NCI-H345 treated with DMSO at 0.1 percent for 48 hours (cell line): ENCODE measurements around the gene CDCA8.
"Not testable (repeated sequence)": the region's sequence is repeated elsewhere in the genome, so short reads cannot be mapped to it uniquely, and the experiment has no call there.

ENCODE experiments used
- DNase-seq: peaks from one replicate; lab custom pipeline; 2025; ENCODE audit not compliant: unreplicated experiment; lab: John Stamatoyannopoulos, UW

Gene CDCA8

GRCh38 chr1:37672136-37672870 is 20.0 kb upstream of the CDCA8 start:
- no peak for DNase-seq

- DNase-seq, result no peak
These were observed 18.4 kb upstream of the CDCA8 start for GRCh38 chr1:37673920-37674319.

DNA sequence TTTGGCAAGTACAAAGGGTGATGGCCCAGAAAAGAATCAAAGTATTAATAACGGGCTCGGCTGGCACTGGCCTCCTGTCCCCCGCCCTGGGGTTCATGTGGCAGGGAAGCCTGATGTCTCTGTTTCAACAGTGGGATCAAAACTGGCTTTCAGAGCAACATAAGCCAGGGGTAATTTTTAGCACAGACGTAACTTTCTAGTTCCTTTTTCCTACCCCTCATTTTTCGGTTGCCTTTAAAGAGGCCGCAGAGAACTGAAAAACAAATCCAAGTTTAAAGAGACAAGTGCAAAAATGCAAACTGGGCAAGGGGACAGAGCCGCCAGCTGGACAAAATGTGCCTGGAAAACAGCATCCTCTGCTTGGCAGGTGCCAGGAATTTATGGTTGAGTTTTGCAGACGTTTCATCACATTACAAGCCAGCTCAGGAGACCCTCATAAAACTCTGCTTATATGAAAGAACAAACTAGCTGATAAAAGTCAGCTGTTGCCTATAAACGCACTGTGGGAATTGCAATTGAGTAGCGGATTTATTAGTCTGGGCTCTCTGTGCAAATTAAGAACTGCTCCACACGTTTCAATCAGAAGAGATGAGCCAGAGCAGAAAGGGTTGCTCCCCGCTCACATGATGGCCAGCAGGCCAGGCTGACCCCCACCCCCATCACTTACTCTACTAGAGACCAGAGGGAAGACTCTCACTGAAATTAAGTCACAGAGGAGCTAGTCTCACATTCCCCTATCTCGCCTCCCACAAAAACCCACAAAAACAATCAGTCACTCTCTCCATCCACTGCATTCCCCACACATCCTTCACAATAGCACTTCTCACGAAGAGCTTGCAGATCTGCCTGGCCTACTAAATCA is 15.8 kb upstream of the CDCA8 start:
- DNase-seq, result no peak

- DNase-seq, result no peak
These were observed 15.2 kb upstream of the CDCA8 start for GRCh38 chr1:37677143-37677439.

GRCh38 chr1:37677808-37678207 is 14.5 kb upstream of the CDCA8 start:
- DNase-seq, result no peak

GRCh38 chr1:37680933-37681332 is 11.4 kb upstream of the CDCA8 start:
- DNase-seq, result no peak

DNA sequence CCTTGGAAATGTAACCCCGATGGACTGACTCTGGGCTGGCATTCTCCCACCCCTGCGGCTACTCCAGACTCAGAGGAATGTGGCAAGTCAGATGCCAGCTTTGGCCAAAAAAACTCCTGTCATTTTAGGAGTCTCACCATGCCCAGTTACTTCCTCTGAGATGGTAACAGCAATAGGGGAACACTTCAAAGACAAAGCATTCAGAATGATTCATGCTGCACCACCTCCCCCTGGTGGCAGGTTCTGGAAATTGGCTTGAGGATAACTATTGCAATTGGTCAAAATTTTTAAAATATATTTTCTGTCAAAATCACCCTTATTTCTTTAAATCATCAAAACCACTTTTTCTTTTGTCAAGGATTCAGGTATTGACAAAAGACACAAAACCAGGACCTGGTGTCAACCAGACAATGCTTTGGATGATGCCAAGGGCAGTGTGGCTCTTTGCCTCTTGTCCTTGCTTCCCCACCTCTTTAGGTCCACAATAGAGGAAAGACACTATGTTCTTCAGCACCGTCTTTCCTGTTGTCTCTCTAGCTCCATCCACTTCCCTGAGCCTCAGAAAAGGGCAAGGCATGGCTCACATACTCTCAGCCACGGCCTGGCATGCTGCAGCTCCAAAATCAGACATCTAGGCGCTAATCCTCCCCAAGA is 9.9 kb upstream of the CDCA8 start:
- peak; percentile 24 for DNase-seq

GRCh38 chr1:37684182-37684581 is 8.1 kb upstream of the CDCA8 start:
- not testable (repeated sequence) for DNase-seq

DNA sequence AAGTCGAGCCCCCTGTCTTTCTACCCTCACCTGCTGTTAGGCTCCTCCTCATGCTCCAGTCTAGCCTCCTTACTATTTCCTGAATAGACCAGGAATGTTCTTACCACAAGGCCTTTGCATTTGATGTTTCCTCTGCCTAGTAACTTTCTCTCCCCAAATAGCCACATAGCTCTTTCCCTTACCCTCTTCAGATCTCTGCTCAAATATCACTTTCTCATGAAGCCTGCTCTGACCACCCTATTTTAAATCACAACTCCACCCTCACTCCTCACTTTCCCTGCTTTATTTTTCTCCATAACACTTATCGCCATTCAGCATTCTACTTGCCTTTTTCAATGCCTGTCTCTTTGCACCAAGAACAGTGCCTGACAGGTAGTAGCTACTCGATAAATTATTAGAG is 6.6 kb upstream of the CDCA8 start:
- no peak for DNase-seq

- not testable (repeated sequence) for DNase-seq
These were observed 4.6 kb upstream of the CDCA8 start for GRCh38 chr1:37687764-37688163.

- no peak for DNase-seq
These were observed 3.4 kb upstream of the CDCA8 start for GRCh38 chr1:37688926-37689325.

- DNase-seq, result no peak
These were observed 729 bp upstream of the CDCA8 start for GRCh38 chr1:37691497-37692077.

- DNase-seq, result no peak
These were observed 489 bp downstream of the CDCA8 start for GRCh38 chr1:37692834-37693175.

GRCh38 chr1:37697090-37697489 is 4.8 kb downstream of the CDCA8 start:
- DNase-seq, result no peak

GRCh38 chr1:37697737-37698136 is 5.4 kb downstream of the CDCA8 start:
- DNase-seq, result no peak

GRCh38 chr1:37699147-37699546 is 6.8 kb downstream of the CDCA8 start:
- DNase-seq, result no peak

GRCh38 chr1:37701051-37701450 is 8.7 kb downstream of the CDCA8 start:
- DNase-seq, result no peak

DNA sequence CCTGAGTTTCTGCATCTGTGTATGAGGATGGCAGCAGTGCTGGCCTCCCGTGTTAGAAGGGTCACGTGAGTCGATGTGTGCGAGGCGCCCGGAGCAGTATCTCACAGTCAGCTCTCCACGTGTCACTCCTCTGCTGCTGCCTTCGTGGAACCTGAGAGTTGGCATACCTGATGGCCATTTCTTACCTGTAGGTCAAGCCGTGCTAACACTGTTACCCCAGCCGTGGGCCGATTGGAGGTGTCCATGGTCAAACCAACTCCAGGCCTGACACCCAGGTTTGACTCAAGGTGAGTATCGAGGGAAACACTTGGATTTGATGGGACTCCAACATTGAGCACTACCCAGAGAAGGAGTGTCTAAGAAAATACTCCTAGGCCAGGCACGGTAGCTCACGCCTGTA is 10.7 kb downstream of the CDCA8 start:
- no peak for DNase-seq

- DNase-seq, result no peak
These were observed 12.7 kb downstream of the CDCA8 start for GRCh38 chr1:37704966-37705365.

DNA sequence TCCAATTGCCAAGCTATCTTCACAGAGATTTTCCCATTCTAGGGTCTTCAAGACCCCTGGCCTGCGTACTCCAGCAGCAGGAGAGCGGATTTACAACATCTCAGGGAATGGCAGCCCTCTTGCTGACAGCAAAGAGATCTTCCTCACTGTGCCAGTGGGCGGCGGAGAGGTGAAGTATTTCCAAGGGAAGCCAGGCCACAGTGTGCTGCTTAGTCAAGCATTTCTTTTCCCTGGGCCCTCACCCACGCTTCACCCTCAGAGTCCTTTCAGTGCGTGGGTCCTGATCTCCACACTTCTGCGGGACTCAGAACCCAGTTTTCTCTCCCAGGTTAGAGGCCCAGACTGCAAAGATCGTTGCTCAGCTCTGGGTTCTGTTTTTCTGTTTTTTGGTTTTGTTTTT is 13.1 kb downstream of the CDCA8 start:
- DNase-seq, result no peak

DNA sequence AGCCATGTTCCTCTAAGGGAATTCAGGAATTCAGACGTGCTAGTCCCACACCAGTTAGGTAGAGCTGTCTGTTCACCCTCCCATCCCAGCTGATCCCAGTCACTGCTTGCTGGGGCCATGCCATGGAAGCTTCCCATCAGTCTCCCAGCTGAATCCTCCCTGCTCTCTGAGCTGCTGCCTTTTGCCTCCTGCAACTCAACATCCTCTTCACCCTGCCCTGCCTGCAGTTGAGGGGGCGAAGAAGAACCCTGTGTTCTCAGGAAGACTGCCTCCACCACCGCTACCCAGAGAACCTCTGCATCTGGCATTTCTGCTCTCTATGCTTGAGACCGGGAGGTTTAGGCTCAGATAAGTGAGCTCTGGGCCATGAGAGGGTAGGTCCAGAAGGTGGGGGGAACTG is 16.2 kb downstream of the CDCA8 start:
- no peak for DNase-seq

GRCh38 chr1:37714226-37714625 is 21.9 kb downstream of the CDCA8 start:
- no peak for DNase-seq
